ENCODE results near the gene RUNX1.

DNA sequence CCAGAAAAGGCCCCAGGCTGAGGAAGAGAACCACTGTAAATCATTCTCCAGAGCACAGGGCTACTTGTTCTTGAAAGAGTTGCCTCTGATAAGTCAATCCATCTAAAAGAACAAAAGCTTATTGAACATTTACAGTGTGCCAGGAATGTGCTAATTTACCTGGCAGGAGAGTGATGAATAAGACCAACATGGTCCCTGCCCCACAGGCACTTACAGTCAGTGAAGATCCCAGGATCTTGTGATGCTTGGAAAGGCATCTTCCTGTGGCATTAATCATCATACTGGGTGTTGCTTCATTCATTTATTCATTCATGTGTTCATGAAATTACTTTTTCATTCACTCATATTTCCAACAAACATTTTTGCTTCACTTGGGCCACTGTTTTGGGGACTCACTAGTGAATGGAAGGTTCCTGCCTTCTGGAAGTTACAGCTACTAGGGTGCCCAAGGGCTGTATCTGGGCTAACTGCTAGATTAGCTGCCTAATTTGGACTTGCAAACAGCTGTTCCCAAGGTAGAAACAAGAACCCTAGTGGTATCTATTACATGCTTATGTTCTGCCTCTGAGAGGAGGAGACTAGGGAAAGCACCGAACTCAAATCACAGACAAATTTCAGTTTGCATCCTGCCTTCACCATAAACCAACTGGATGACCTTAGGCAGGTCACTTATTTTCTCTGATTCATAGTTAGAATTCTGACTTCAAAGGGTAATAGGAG lies 246.8 kb downstream of the RUNX1 start:
- TF ChIP-seq CTCF (IDR thresholded peaks at IDR 0.05 in 8 of 11, conservative IDR thresholded peaks at IDR 0.05 in 3 of 11): no peak
- TF ChIP-seq POLR2A (IDR thresholded peaks at IDR 0.05): no peak

Measured in spleen (tissue), 7 donors.